Measurements from ENCODE around the gene DCXR.

Gene DCXR

DNA sequence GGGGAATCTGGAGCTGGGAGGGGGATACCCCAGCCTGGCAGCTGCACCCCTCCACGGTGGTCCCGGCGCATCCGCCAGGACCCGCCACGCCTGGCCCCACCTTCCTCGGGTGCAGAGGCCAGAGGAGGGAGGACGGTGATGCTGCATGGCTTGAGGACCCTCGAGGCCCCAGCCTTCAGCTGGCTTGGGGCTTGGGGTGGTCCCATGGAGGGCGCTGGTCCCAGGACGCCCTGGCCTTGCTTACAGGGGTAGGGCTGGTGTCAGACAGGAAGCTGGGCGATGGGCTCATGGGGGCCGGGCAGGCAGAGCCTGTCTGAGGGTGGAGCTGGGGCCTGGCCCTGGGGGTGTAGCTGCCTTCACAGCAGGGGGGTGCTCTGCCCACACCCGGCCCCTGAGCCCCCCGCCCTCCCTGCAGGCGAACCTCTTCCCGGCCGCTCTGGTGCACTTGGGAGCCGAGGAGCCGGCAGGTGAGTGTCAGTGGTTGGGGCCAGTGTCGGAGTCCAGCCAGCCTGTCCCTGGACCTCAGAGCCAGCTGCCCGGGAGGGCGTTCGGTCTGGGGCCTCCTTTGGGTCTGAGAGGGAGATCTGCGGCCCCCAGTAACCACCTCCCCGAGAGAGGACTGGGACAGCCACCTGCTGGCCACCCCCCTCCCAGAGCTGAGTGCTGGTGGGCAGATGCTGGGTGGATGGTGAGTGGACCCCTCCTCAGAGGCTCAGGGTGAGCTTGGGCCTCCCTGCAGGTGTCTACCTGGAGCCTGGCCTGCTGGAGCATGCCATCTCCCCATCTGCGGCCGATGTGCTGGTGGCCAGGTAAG, 21.2 kb downstream of the DCXR start:
- no peak overlapping the region for H3K4me3 ChIP-seq (ENCODE audit: low read length)
- no peaks in the 10 kb centered on the region for H3K27me3 ChIP-seq (ENCODE audit: insufficient read depth, low read length)
- no peaks in the 10 kb centered on the region; the same call in 1 of the 2 replicates for H3K4me1 ChIP-seq (ENCODE audit: insufficient read depth, low read length)
- H3K9ac ChIP-seq (ENCODE audit: low read depth, low read length), result no peak overlapping the region
- H3K9me3 ChIP-seq (ENCODE audit: insufficient read depth, low read depth, low read length), result no peaks in the 10 kb centered on the region
- H3K27ac ChIP-seq (ENCODE audit: low read length), result no peak overlapping the region
- H3K36me3 ChIP-seq (ENCODE audit: insufficient read depth, low read depth, low read length), result peaks cover 5% of the 10 kb centered on the region; the same call in 1 of the 2 replicates

DNA sequence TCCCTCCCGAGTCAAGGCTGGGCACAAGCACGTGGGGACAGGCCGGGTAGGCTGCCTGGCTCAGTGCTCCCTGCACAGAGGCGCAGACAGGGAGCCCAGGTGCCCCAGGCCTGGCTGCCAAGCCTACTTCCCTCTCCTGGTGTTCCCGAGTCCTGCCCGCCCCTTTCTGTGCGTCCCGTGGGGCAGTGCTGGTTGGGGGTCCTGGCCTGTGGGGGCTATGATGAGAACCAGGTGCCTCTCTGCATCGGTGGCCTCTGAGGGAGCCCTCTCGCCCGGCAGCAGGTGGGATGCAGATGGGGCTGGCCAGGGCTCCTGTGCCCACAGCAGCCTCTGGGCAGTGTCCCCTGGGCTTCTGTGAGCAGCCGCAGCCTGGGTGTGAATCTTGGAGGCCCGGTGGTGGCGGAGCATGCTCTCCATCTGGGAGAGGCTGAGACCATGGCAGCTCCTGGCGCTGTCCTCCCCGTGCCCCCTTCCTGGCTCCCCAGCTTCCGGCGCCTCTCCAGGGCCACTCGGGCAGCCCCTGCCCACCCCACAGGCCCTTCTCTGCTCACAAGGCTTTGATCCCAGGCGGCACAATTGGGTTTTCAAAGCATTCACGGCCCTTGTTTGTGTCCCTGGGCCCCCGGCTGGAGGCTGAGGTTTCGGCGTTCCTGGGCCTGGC, 22.1 kb downstream of the DCXR start:
- Histone ChIP-seq H3K4me3 (ENCODE audit: low read length) (no peak overlapping the region), H3K4me1 (ENCODE audit: insufficient read depth, low read length) (no peaks in the 10 kb centered on the region; the same call in 1 of the 2 replicates), H3K9me3 (ENCODE audit: insufficient read depth, low read depth, low read length) (no peaks in the 10 kb centered on the region), H3K27ac (ENCODE audit: low read length) (no peak overlapping the region), H3K27me3 (ENCODE audit: insufficient read depth, low read length) (no peaks in the 10 kb centered on the region), H3K9ac (ENCODE audit: low read depth, low read length) (no peak overlapping the region), H3K36me3 (ENCODE audit: insufficient read depth, low read depth, low read length) (peaks cover 5% of the 10 kb centered on the region; the same call in 1 of the 2 replicates)

DNA sequence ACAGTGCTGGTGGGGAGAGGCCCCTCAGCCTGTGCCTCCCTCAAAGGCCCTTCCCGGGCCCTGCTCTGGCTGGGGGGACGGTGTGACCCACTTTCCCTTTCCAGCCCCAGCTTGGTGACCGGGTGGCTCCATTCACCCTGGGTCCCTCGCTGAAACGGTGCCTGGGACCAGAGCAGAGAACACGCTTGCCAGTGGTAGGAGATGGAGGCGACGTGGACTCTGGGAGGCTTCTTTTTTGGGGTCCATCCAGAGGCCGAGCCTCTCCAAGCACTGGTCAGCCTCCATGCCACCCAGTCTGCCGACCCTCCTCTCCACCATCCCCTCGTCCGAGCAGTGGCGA, 22.6 kb downstream of the DCXR start:
- H3K9ac ChIP-seq (ENCODE audit: low read depth, low read length), result no peak overlapping the region

DNA sequence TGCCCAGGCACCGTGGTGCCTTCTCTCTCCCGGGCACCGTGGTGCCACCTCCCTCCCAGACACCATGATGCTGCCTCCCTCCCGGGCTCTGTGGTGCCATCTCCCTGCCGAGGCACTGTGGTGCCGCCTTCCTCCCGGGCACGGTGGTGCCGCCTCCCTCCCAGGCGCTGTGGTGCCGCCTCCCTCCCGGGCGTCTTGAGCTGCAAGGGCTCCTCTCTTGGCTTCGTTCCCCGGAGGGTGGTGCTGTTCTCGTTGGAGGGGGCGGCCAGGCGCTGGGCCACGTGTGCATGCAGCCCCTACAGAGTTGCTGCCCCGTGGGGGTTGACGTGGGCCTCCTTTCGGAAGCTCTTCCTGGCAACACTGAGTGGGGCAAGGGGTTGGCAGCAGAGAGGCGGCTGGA, 23.1 kb downstream of the DCXR start:
- H3K36me3 ChIP-seq (ENCODE audit: insufficient read depth, low read depth, low read length), result peaks cover 5% of the 10 kb centered on the region; the same call in 1 of the 2 replicates
- no peak overlapping the region for H3K27ac ChIP-seq (ENCODE audit: low read length)
- H3K9me3 ChIP-seq (ENCODE audit: insufficient read depth, low read depth, low read length), result no peaks in the 10 kb centered on the region
- H3K4me1 ChIP-seq (ENCODE audit: insufficient read depth, low read length), result no peaks in the 10 kb centered on the region; the same call in 1 of the 2 replicates
- no peak overlapping the region for H3K9ac ChIP-seq (ENCODE audit: low read depth, low read length)
- H3K27me3 ChIP-seq (ENCODE audit: insufficient read depth, low read length), result no peaks in the 10 kb centered on the region
- H3K4me3 ChIP-seq (ENCODE audit: low read length), result no peak overlapping the region

More for the DNA sequence above, 22.6 kb downstream of the DCXR start:
- H3K9me3 ChIP-seq (ENCODE audit: insufficient read depth, low read depth, low read length), result no peaks in the 10 kb centered on the region
- peaks cover 5% of the 10 kb centered on the region; the same call in 1 of the 2 replicates for H3K36me3 ChIP-seq (ENCODE audit: insufficient read depth, low read depth, low read length)
- no peak overlapping the region for H3K27ac ChIP-seq (ENCODE audit: low read length)
- H3K4me1 ChIP-seq (ENCODE audit: insufficient read depth, low read length), result no peaks in the 10 kb centered on the region; the same call in 1 of the 2 replicates
- H3K27me3 ChIP-seq (ENCODE audit: insufficient read depth, low read length), result no peaks in the 10 kb centered on the region
- no peak overlapping the region for H3K4me3 ChIP-seq (ENCODE audit: low read length)

DNA sequence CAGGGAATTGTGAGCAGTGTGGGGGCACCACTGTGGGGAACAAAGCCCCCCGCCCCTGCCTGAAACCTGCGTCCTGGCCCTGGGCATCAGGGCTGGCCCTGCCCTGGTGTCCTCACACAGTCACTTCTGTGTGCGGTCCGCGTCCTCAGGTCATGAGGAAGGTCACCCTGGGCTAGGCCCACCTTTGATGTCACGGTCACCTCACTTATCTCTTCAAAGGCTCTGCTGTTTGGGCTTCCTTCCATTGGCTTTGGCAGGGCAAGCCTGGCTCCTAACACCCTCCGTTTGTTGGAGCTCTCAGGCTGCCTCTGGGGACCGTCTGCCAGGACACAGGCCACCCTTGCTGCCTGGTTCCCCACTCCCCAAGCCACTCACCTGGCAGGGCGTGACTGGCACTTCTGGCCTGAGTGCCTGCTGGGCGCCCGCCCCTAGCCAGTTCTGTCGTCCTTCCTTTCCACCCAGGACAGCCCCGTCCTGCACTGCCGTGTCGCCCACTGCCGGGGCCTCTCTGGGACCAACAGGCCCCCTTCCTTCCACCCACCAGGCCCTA, 23.6 kb downstream of the DCXR start:
- Histone ChIP-seq H3K4me3 (ENCODE audit: low read length) (no peak overlapping the region), H3K27ac (ENCODE audit: low read length) (no peak overlapping the region), H3K4me1 (ENCODE audit: insufficient read depth, low read length) (no peaks in the 10 kb centered on the region; the same call in 1 of the 2 replicates), H3K9ac (ENCODE audit: low read depth, low read length) (no peak overlapping the region), H3K36me3 (ENCODE audit: insufficient read depth, low read depth, low read length) (peaks cover 5% of the 10 kb centered on the region; the same call in 1 of the 2 replicates), H3K27me3 (ENCODE audit: insufficient read depth, low read length) (no peaks in the 10 kb centered on the region), H3K9me3 (ENCODE audit: insufficient read depth, low read depth, low read length) (no peaks in the 10 kb centered on the region)

DNA sequence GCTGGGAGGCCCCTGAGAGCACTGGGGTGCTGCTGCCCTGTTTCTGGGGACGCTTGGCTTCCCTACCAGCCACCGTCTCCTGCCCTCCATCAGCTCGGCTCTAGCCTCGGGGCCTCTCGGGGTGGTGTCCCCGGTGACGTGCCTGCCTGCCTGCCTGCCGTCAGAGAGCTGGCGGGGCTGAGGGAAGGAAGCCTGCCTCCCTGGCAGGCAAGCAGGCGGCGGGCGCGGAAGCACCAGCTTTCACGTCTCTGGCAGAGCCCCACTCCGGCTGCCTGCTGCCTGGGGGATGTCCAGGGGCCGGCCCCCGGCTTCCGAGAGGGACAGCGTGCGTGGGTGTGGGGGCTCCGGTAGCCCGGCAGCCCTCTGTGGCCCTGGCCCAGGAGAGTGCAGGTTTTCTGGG, 24.2 kb downstream of the DCXR start:
- H3K36me3 ChIP-seq (ENCODE audit: insufficient read depth, low read depth, low read length), result no peaks in the 10 kb centered on the region
- H3K9me3 ChIP-seq (ENCODE audit: insufficient read depth, low read depth, low read length), result no peaks in the 10 kb centered on the region
- no peaks in the 10 kb centered on the region for H3K27me3 ChIP-seq (ENCODE audit: insufficient read depth, low read length)
- H3K4me3 ChIP-seq (ENCODE audit: low read length), result no peak overlapping the region
- no peaks in the 10 kb centered on the region; the same call in 1 of the 2 replicates for H3K4me1 ChIP-seq (ENCODE audit: insufficient read depth, low read length)
- no peak overlapping the region for H3K9ac ChIP-seq (ENCODE audit: low read depth, low read length)
- no peak overlapping the region for H3K27ac ChIP-seq (ENCODE audit: low read length)

DNA sequence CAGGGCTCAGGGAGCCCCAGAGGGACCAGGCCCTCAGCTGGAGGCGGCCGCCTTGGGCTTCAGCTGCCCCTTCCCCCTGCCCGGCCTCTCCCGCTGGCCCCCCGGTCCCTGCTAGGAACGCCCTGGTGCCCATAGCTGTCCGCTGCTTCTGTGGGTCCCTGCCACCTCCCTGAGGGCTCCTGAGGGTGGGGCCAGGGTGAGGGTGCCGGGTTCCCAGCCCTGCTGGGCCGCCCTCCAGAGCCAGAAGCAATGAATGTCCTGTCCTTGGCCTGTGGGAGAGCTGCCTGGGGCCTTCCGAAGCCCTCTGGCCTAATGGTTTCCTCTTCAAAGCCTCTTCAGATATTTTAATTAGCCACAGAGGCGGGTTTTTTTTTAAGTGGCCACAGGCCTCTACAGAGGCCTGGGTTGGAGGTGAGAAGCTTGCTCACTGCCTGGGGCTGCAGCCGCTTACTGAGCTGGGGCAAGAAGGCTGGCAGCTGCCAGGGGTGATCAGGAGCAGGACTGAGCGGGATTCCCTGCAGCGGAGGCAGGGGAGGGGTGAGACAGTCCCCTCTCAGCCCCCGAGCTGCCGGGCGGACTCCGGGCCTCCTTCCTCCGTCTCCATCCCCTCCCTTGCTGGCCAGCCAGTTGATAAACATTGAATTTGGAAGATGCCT, 24.7 kb downstream of the DCXR start:
- Histone ChIP-seq H3K9me3 (ENCODE audit: insufficient read depth, low read depth, low read length) (no peaks in the 10 kb centered on the region), H3K27me3 (ENCODE audit: insufficient read depth, low read length) (no peaks in the 10 kb centered on the region), H3K4me3 (ENCODE audit: low read length) (no peak overlapping the region), H3K9ac (ENCODE audit: low read depth, low read length) (no peak overlapping the region), H3K36me3 (ENCODE audit: insufficient read depth, low read depth, low read length) (no peaks in the 10 kb centered on the region), H3K27ac (ENCODE audit: low read length) (no peak overlapping the region), H3K4me1 (ENCODE audit: insufficient read depth, low read length) (no peaks in the 10 kb centered on the region; the same call in 1 of the 2 replicates)

DNA sequence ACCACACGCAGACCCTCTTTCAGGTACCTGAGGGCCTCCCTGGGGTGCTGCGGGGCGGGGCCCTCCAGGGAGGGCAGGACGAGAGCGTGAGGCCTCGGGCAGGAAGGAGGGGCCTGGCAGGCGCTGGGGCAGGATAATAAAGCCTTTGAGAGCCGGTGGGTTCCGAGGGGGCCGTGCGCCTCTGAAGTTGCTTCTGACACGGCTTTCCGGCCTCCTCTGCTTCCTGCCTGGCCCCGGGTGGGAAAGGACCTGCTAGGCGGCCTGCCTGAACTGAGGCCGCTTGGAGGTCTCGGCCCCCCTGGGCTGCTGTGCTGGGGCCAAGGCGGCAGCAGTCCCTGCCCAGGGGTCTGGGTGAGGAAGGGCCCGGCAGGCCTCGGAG, 25.2 kb downstream of the DCXR start:
- no peaks in the 10 kb centered on the region for H3K27me3 ChIP-seq (ENCODE audit: insufficient read depth, low read length)
- no peaks in the 10 kb centered on the region for H3K9me3 ChIP-seq (ENCODE audit: insufficient read depth, low read depth, low read length)
- H3K4me1 ChIP-seq (ENCODE audit: insufficient read depth, low read length), result no peaks in the 10 kb centered on the region; the same call in 1 of the 2 replicates
- no peak overlapping the region for H3K27ac ChIP-seq (ENCODE audit: low read length)
- no peak overlapping the region for H3K9ac ChIP-seq (ENCODE audit: low read depth, low read length)
- no peaks in the 10 kb centered on the region for H3K36me3 ChIP-seq (ENCODE audit: insufficient read depth, low read depth, low read length)
- no peak overlapping the region for H3K4me3 ChIP-seq (ENCODE audit: low read length)

DNA sequence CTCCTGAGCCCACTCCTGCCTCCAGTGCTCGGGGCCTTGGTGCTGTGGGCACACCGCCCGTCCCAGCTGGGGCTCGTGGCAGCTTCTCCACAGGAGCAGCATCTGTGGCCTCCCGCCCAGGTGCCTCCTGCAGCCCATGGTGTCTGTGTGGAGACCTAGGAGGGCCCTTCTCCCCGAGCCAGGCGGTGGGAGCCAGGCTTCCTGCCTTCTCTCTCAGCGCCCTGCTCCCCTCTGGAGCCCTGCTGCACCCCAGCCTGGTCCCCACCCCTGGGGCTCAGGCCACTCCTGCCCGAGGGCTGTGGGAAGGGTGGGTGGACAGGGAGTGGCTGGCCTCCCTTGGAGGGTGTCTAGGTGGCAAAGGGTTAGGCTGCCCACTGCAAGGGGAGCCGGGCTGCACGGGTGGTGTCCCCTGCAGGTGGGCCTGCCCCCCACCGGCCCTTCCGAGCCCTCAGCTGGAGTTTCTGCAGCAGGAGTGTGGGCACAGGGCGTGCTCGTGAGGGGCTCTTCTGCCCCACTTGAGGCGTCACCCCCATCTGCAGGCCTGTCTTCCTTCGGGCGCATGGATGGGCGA, 25.8 kb downstream of the DCXR start:
- H3K36me3 ChIP-seq (ENCODE audit: insufficient read depth, low read depth, low read length), result no peaks in the 10 kb centered on the region
- H3K4me3 ChIP-seq (ENCODE audit: low read length), result no peak overlapping the region
- no peaks in the 10 kb centered on the region for H3K9me3 ChIP-seq (ENCODE audit: insufficient read depth, low read depth, low read length)
- no peak overlapping the region for H3K27ac ChIP-seq (ENCODE audit: low read length)
- H3K27me3 ChIP-seq (ENCODE audit: insufficient read depth, low read length), result no peaks in the 10 kb centered on the region
- no peaks in the 10 kb centered on the region for H3K4me1 ChIP-seq (ENCODE audit: insufficient read depth, low read length)
- H3K9ac ChIP-seq (ENCODE audit: low read depth, low read length), result no peak overlapping the region

DNA sequence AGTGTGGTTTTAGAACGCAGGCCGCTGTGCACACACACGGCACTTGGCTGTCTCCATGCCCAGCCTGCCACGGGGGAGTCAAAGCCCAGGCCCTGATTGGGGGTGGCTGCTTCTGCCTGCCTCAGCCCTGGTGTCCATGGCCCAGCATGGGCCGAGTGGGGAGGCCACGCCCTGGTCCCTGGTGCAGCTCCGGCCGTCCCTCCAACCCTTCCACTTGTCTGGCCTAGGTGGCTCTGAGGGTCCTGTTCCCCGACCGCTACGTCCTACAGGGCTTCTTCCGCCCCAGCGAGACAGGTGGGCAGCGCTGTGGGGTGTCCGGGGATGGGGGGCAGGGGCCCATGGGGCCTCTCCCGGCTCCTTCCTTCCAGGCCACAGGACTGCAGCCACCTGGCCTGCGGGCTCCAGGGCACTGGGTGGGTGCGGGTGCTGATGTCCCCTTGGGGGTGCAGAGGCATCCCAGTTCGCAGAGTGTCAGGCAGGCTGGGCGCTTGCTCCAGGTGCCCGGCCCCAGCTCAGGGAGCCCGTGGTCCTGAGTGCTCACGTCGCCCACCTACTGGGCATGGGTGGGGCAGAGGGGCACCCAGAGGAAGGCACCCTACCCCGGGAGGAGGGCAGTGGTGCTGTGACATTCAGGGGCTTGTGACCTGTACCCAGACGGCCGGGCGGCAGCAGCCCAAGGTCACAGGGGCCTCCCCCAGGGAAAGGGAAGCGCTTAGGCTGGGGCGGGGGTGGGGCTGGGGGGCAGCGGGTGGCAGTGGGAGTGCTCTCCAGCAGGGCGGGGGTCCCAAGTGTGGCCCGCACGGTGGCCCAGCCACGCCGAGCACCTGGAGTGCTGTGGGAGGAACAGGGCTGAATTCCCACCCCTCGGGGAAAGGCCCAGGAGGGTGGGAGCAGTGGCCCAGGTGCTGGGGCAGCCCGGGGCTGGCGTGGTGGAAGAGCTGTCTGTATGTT, 26.6 kb downstream of the DCXR start:
- no peak overlapping the region for H3K4me3 ChIP-seq (ENCODE audit: low read length)
- H3K4me1 ChIP-seq (ENCODE audit: insufficient read depth, low read length), result no peaks in the 10 kb centered on the region
- no peaks in the 10 kb centered on the region for H3K27me3 ChIP-seq (ENCODE audit: insufficient read depth, low read length)
- no peak overlapping the region for H3K27ac ChIP-seq (ENCODE audit: low read length)
- H3K9ac ChIP-seq (ENCODE audit: low read depth, low read length), result no peak overlapping the region
- no peaks in the 10 kb centered on the region for H3K36me3 ChIP-seq (ENCODE audit: insufficient read depth, low read depth, low read length)
- no peaks in the 10 kb centered on the region for H3K9me3 ChIP-seq (ENCODE audit: insufficient read depth, low read depth, low read length)
